ENCODE measurements around the gene CADPS2. TPM values are rescaled to one million over a fixed set of nuclear protein-coding genes. Genes with fewer than 3 reads are reported as not detected.

Gene CADPS2
- total and polyA plus RNA-seq, 4 donors = 5.9 to 23.8 (median 11.0) TPM

GRCh38 chr7:122755696-122756095 is 130.6 kb downstream of the CADPS2 start:
- no peaks in the 10 kb centered on the region for H3K4me1 ChIP-seq (ENCODE audit: control insufficient read depth in 1 of 2, insufficient read depth in 2 of 2, low read length in 2 of 2)
- DNase-seq (no peak), ATAC-seq (ENCODE audit: low FRiP score) (no peak)
- no peaks in the 10 kb centered on the region for H3K36me3 ChIP-seq (ENCODE audit: control insufficient read depth in 1 of 2, insufficient read depth in 2 of 2, low read length in 1 of 2)
- H3K9me3 ChIP-seq (ENCODE audit: control insufficient read depth, low read length) = no peaks in the 10 kb centered on the region
- H3K27me3 ChIP-seq (ENCODE audit: control insufficient read depth in 1 of 2, insufficient read depth in 2 of 2, low read length in 1 of 2) = no peaks in the 10 kb centered on the region
- intact Hi-C loops (cut with DNase I) = no loop called here
- no peak overlapping the region for H3K27ac ChIP-seq (ENCODE audit: low read depth in 1 of 2, low read length in 2 of 2)
- 60 to 65% methylated on average over 2 of the region's 2 CpGs for WGBS, 2 donors
- H3K4me3 ChIP-seq (ENCODE audit: low read length in 2 of 2) = no peak overlapping the region

- ATAC-seq (ENCODE audit: low FRiP score) = no peak
- Histone ChIP-seq H3K9me3 (ENCODE audit: control insufficient read depth, low read length) (no peaks in the 10 kb centered on the region), H3K27ac (ENCODE audit: low read depth in 1 of 2, low read length in 2 of 2) (no peak overlapping the region), H3K4me3 (ENCODE audit: low read length in 2 of 2) (no peak overlapping the region), H3K36me3 (ENCODE audit: control insufficient read depth in 1 of 2, insufficient read depth in 2 of 2, low read length in 1 of 2) (no peaks in the 10 kb centered on the region), H3K27me3 (ENCODE audit: control insufficient read depth in 1 of 2, insufficient read depth in 2 of 2, low read length in 1 of 2) (no peaks in the 10 kb centered on the region), H3K4me1 (ENCODE audit: control insufficient read depth in 1 of 2, insufficient read depth in 2 of 2, low read length in 2 of 2) (no peaks in the 10 kb centered on the region)
- intact Hi-C loops (cut with DNase I) = no loop called here
- 73 to 76% methylated on average over 3 of the region's 3 CpGs for WGBS, 2 donors
- no peak for DNase-seq
Observed at GRCh38 chr7:122752583-122752982, 133.7 kb downstream of the CADPS2 start.

- 94 to 95% methylated on average over 2 of the region's 2 CpGs for WGBS, 2 donors
- DNase-seq (no peak), ATAC-seq (ENCODE audit: low FRiP score) (no peak)
- Histone ChIP-seq H3K9me3 (ENCODE audit: control insufficient read depth, low read length) (no peaks in the 10 kb centered on the region), H3K27me3 (ENCODE audit: control insufficient read depth in 1 of 2, insufficient read depth in 2 of 2, low read length in 1 of 2) (no peaks in the 10 kb centered on the region), H3K36me3 (ENCODE audit: control insufficient read depth in 1 of 2, insufficient read depth in 2 of 2, low read length in 1 of 2) (no peaks in the 10 kb centered on the region), H3K27ac (ENCODE audit: low read depth in 1 of 2, low read length in 2 of 2) (no peak overlapping the region), H3K4me3 (ENCODE audit: low read length in 2 of 2) (no peak overlapping the region), H3K4me1 (ENCODE audit: control insufficient read depth in 1 of 2, insufficient read depth in 2 of 2, low read length in 2 of 2) (no peaks in the 10 kb centered on the region)
- intact Hi-C loops (cut with DNase I) = no loop called here
Observed at GRCh38 chr7:122750389-122750788, 135.9 kb downstream of the CADPS2 start.

- ATAC-seq (ENCODE audit: low FRiP score) (no peak), DNase-seq (no peak)
- intact Hi-C loops (cut with DNase I) = no loop called here
- H3K4me3 ChIP-seq (ENCODE audit: low read length in 2 of 2) = no peak overlapping the region
- H3K27ac ChIP-seq (ENCODE audit: low read depth in 1 of 2, low read length in 2 of 2) = no peak overlapping the region
- no peaks in the 10 kb centered on the region for H3K9me3 ChIP-seq (ENCODE audit: control insufficient read depth, low read length)
- H3K36me3 ChIP-seq (ENCODE audit: control insufficient read depth in 1 of 2, insufficient read depth in 2 of 2, low read length in 1 of 2) = no peaks in the 10 kb centered on the region
- peaks cover 0 to 2% of the 10 kb centered on the region in 2 donors for H3K4me1 ChIP-seq (ENCODE audit: control insufficient read depth in 1 of 2, insufficient read depth in 2 of 2, low read length in 2 of 2)
- 78 to 87% methylated on average over 2 of the region's 2 CpGs for WGBS, 2 donors
- no peaks in the 10 kb centered on the region for H3K27me3 ChIP-seq (ENCODE audit: control insufficient read depth in 1 of 2, insufficient read depth in 2 of 2, low read length in 1 of 2)
Observed at GRCh38 chr7:122748195-122748594, 138.1 kb downstream of the CADPS2 start.

- H3K9me3 ChIP-seq (ENCODE audit: control insufficient read depth, low read length) = no peaks in the 10 kb centered on the region
- 63 to 68% methylated on average over 2 of the region's 2 CpGs for WGBS, 2 donors
- ATAC-seq (ENCODE audit: low FRiP score) = no peak
- H3K27me3 ChIP-seq (ENCODE audit: control insufficient read depth in 1 of 2, insufficient read depth in 2 of 2, low read length in 1 of 2) = no peaks in the 10 kb centered on the region
- peaks cover 0 to 2% of the 10 kb centered on the region in 2 donors for H3K4me1 ChIP-seq (ENCODE audit: control insufficient read depth in 1 of 2, insufficient read depth in 2 of 2, low read length in 2 of 2)
- no peak for DNase-seq
- no peak overlapping the region for H3K27ac ChIP-seq (ENCODE audit: low read depth in 1 of 2, low read length in 2 of 2)
- intact Hi-C loops (cut with DNase I) = no loop called here
- H3K4me3 ChIP-seq (ENCODE audit: low read length in 2 of 2) = no peak overlapping the region
- H3K36me3 ChIP-seq (ENCODE audit: control insufficient read depth in 1 of 2, insufficient read depth in 2 of 2, low read length in 1 of 2) = no peaks in the 10 kb centered on the region
Observed at GRCh38 chr7:122746948-122747347, 139.3 kb downstream of the CADPS2 start.

GRCh38 chr7:122743211-122743610 is 143.0 kb downstream of the CADPS2 start:
- intact Hi-C loops (cut with DNase I) = no loop called here
- Histone ChIP-seq H3K27me3 (ENCODE audit: control insufficient read depth in 1 of 2, insufficient read depth in 2 of 2, low read length in 1 of 2) (no peaks in the 10 kb centered on the region), H3K4me1 (ENCODE audit: control insufficient read depth in 1 of 2, insufficient read depth in 2 of 2, low read length in 2 of 2) (peaks cover 0 to 2% of the 10 kb centered on the region in 2 donors), H3K4me3 (ENCODE audit: low read length in 2 of 2) (no peak overlapping the region), H3K27ac (ENCODE audit: low read depth in 1 of 2, low read length in 2 of 2) (no peak overlapping the region), H3K9me3 (ENCODE audit: control insufficient read depth, low read length) (no peaks in the 10 kb centered on the region), H3K36me3 (ENCODE audit: control insufficient read depth in 1 of 2, insufficient read depth in 2 of 2, low read length in 1 of 2) (no peaks in the 10 kb centered on the region)
- DNase-seq (no peak), ATAC-seq (ENCODE audit: low FRiP score) (no peak)

- WGBS, 2 donors = 49 to 50% methylated on average over 2 of the region's 2 CpGs
- DNase-seq (no peak), ATAC-seq (ENCODE audit: low FRiP score) (no peak)
- Histone ChIP-seq H3K4me3 (ENCODE audit: low read length in 2 of 2) (no peak overlapping the region), H3K4me1 (ENCODE audit: control insufficient read depth in 1 of 2, insufficient read depth in 2 of 2, low read length in 2 of 2) (peaks cover 0 to 2% of the 10 kb centered on the region in 2 donors), H3K27ac (ENCODE audit: low read depth in 1 of 2, low read length in 2 of 2) (no peak overlapping the region), H3K36me3 (ENCODE audit: control insufficient read depth in 1 of 2, insufficient read depth in 2 of 2, low read length in 1 of 2) (no peaks in the 10 kb centered on the region), H3K9me3 (ENCODE audit: control insufficient read depth, low read length) (no peaks in the 10 kb centered on the region), H3K27me3 (ENCODE audit: control insufficient read depth in 1 of 2, insufficient read depth in 2 of 2, low read length in 1 of 2) (no peaks in the 10 kb centered on the region)
- intact Hi-C loops (cut with DNase I) = no loop called here
Observed at GRCh38 chr7:122738947-122739346, 147.3 kb downstream of the CADPS2 start.

GRCh38 chr7:122736183-122736582 is 150.1 kb downstream of the CADPS2 start:
- Histone ChIP-seq H3K36me3 (ENCODE audit: control insufficient read depth in 1 of 2, insufficient read depth in 2 of 2, low read length in 1 of 2) (no peaks in the 10 kb centered on the region), H3K4me3 (ENCODE audit: low read length in 2 of 2) (no peak overlapping the region), H3K9me3 (ENCODE audit: control insufficient read depth, low read length) (no peaks in the 10 kb centered on the region), H3K4me1 (ENCODE audit: control insufficient read depth in 1 of 2, insufficient read depth in 2 of 2, low read length in 2 of 2) (no peaks in the 10 kb centered on the region), H3K27ac (ENCODE audit: low read depth in 1 of 2, low read length in 2 of 2) (no peak overlapping the region), H3K27me3 (ENCODE audit: control insufficient read depth in 1 of 2, insufficient read depth in 2 of 2, low read length in 1 of 2) (no peaks in the 10 kb centered on the region)
- DNase-seq = no peak
- 73 to 90% methylated on average over 1 of the region's 1 CpG for WGBS, 2 donors
- intact Hi-C loops (cut with DNase I) = no loop called here
- no peak for ATAC-seq (ENCODE audit: low FRiP score)

- no peak for ATAC-seq (ENCODE audit: low FRiP score)
- no peak for DNase-seq
- Histone ChIP-seq H3K27me3 (ENCODE audit: control insufficient read depth in 1 of 2, insufficient read depth in 2 of 2, low read length in 1 of 2) (peaks cover 0 to 2% of the 10 kb centered on the region in 2 donors), H3K36me3 (ENCODE audit: control insufficient read depth in 1 of 2, insufficient read depth in 2 of 2, low read length in 1 of 2) (no peaks in the 10 kb centered on the region), H3K27ac (ENCODE audit: low read depth in 1 of 2, low read length in 2 of 2) (no peak overlapping the region), H3K9me3 (ENCODE audit: control insufficient read depth, low read length) (no peaks in the 10 kb centered on the region), H3K4me1 (ENCODE audit: control insufficient read depth in 1 of 2, insufficient read depth in 2 of 2, low read length in 2 of 2) (no peaks in the 10 kb centered on the region), H3K4me3 (ENCODE audit: low read length in 2 of 2) (no peak overlapping the region)
- WGBS, 2 donors = 46 to 48% methylated on average over 1 of the region's 1 CpG
- intact Hi-C loops (cut with DNase I) = no loop called here
Observed at GRCh38 chr7:122727759-122728158, 158.5 kb downstream of the CADPS2 start.

All from aorta (tissue), 5 donors.